HUES6 (cell line): ENCODE measurements around the gene LHX2.
A peak's percentile ranks its signal among the peaks of the same experiment; 100 is the strongest.

Source experiments
- H3K27ac ChIP-seq: 2 replicates; pipeline ENCODE4 v1.7.0; 2013; ENCODE audit warnings: low read depth, mild to moderate bottlenecking, low read length, inconsistent platforms
- H3K27me3 ChIP-seq: 2 replicates; pipeline ENCODE4 v1.6.1; 2013; ENCODE audit warnings: low read length; ENCODE audit not compliant: control insufficient read depth, insufficient read depth
- H3K36me3 ChIP-seq: 2 replicates; pipeline ENCODE4 v1.6.1; 2013; ENCODE audit warnings: low read length; ENCODE audit not compliant: control insufficient read depth, insufficient read depth
- H3K4me1 ChIP-seq: 2 replicates; pipeline ENCODE4 v1.6.1; 2013; ENCODE audit warnings: low read length; ENCODE audit not compliant: control insufficient read depth, insufficient read depth
- H3K4me3 ChIP-seq: 2 replicates; pipeline ENCODE4 v1.5.1; 2013; ENCODE audit warnings: low read depth, low read length
- H3K9ac ChIP-seq: one replicate; pipeline ENCODE4 v1.6.1; 2013; ENCODE audit warnings: mild to moderate bottlenecking, low read length
- H3K9me3 ChIP-seq: 2 replicates; pipeline ENCODE4 v1.6.1; 2013; ENCODE audit warnings: low read depth, low read length; ENCODE audit not compliant: control insufficient read depth, insufficient read depth

Gene LHX2

DNA sequence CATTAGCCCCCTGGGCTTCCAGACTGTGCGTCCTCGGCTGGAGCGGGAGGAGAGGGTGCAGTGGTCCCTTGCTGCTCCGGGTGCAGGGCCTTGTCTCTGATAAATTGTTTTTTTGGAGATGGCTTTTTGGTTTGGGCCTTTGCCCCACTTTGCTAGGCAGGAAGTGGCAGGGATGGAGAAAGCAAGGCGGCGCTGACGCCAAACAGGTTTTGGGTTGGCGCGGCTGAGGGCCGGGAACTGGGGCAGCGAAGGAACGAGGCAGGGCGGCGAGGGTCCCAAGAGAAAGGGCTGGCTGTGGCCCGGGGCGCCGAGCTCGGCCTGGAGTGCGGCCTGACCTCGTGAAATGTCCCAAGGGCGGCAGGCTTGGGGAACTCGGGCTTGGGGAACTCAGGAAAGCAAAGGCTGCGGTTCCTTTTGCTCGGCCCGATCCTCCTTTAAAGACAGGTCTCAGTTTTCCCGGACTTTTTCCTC, 4.1 kb downstream of the LHX2 start:
- Histone ChIP-seq H3K27ac (no peak overlapping the region), H3K4me1 (peaks cover 45% of the 10 kb centered on the region), H3K4me3 (peak overlapping the region; percentile 45), H3K36me3 (no peaks in the 10 kb centered on the region), H3K9ac (no peak overlapping the region), H3K27me3 (peaks cover 100% of the 10 kb centered on the region), H3K9me3 (no peaks in the 10 kb centered on the region)

DNA sequence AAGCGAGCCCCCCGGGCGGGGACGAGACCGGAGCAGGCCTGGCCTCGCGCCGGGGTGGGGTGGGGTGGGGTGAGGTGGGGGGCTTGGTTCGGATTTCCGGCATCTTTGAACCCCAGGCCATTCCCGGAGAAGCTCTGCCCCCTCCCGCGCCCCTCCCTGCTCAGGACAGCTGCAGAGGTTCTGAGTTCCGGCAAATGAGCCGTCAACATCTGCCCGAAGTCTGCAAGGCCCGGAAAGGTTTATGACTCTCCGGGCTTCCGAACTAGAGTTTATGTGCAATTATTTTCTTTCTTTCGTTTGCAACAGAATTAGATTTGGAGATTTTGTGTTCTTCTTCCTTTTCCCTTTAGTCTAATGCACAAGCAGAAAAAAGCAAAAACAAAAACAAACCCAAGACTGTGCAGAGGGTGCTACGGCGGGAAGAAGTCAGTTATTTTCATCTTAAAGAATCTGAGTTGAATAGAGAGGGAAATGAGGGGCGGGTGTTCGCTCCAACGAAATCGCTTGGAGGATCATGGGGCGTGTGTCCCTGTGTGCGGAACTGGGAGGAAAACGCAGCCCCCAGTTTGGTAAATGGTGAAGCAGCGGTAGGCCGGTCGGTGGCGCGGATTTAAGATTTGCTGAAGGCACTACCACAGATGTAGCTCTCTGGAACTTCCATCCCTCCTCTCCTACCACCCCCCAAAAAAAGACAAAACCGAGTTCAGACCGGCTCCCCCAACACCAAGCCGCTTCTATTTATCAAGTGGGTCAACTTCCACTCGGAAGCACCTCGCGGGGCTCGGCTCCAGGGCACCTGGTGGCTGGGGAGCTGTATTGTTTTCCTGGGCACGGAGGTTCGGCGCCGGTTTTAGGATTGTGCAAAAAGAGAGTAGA, 4.8 kb downstream of the LHX2 start:
- H3K27me3 ChIP-seq = peaks cover 100% of the 10 kb centered on the region
- peak overlapping the region; percentile 45; the same call in 1 of the 2 replicates for H3K4me3 ChIP-seq
- H3K27ac ChIP-seq = no peak overlapping the region
- H3K36me3 ChIP-seq = no peaks in the 10 kb centered on the region
- H3K4me1 ChIP-seq = peaks cover 49% of the 10 kb centered on the region
- H3K9ac ChIP-seq = no peak overlapping the region
- H3K9me3 ChIP-seq = no peaks in the 10 kb centered on the region

DNA sequence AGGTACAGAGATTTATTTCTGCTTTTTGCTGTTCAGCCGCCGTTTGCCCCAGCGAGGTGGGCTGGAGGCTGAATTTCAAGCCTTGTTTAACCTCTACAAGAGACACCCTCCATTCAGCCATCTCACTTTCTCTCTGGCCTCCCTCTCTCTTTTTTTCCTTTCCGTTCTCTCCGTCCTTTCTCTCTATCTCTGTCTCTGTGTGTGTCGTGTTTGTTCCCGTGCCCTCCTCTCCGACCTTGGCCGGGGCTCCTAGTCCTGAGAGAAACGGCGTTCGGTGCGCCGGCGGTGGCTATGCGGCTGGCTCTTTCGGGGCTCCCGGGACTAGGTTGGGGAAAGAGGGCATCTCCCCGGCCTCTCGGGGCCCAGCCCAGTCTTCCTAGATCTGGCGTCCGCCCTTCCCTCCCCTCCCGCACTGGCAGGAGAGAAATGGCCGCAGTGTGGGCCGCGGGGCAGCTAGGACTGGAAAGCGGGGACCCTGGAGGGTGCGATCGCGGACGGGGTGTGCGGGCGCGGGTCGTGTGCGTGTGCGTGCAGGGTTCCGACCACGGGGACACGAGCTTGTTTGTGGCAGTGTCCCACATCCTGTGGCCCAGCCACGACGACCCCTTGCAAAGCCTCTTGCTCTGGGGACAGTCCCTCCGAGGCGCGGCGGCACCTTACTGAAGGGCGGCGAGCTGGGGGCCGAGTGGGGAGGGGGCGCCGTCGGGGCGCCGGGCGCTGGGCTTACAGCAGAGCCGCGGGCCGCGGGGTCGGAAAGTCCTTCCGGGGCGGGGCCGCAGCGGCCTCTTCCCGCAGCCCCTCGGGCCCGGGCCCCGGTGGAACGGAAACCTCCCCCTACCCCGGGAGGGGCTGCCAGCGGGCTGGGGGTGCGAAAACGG, 5.7 kb downstream of the LHX2 start:
- Histone ChIP-seq H3K9ac (no peak overlapping the region), H3K4me1 (peaks cover 49% of the 10 kb centered on the region), H3K4me3 (peak overlapping the region; percentile 45), H3K9me3 (no peaks in the 10 kb centered on the region), H3K36me3 (no peaks in the 10 kb centered on the region), H3K27ac (no peak overlapping the region), H3K27me3 (peaks cover 100% of the 10 kb centered on the region)

DNA sequence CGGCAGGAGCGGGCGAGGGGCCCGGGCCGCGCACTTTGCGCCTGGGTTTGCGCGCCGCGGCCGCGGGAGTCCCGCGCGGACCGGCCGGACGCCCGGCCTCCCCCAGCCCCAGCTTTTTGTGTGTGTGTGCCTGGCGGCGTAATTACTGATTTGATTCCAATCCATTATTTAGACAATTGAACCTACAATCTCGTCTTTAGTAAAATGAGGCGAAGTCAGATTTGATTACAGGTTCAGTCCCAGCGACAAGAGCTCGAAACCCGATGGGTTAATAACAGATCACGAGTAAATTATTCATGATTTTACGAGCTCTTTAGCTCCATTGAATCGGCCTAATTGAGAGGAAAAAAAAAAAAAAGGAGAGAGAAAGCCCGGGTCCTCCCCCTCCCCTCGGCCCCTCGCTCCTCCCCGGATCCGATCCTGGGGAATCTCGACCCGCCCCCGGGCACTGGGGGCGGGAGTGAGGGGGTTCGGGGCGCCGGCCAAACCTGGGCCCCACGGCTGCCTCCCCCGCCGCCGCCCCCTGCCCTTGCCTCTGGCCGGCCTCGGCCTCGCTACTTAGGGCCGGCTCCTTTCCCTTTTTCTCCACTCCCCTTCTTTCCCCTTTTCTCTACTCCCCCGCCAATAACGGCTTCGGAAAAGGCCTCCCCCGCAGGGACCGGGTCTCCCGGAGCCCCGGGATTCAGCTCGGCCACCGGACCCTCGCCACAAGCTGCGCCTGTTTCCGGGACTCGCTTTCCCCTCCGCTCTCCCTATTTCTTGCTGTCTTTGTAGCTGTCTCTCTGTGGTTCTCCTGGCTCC, 6.6 kb downstream of the LHX2 start:
- Histone ChIP-seq H3K27ac (no peak overlapping the region), H3K9me3 (no peaks in the 10 kb centered on the region), H3K9ac (no peak overlapping the region), H3K4me1 (peaks cover 42% of the 10 kb centered on the region), H3K4me3 (peak overlapping the region; percentile 45), H3K27me3 (peaks cover 100% of the 10 kb centered on the region), H3K36me3 (no peaks in the 10 kb centered on the region)

DNA sequence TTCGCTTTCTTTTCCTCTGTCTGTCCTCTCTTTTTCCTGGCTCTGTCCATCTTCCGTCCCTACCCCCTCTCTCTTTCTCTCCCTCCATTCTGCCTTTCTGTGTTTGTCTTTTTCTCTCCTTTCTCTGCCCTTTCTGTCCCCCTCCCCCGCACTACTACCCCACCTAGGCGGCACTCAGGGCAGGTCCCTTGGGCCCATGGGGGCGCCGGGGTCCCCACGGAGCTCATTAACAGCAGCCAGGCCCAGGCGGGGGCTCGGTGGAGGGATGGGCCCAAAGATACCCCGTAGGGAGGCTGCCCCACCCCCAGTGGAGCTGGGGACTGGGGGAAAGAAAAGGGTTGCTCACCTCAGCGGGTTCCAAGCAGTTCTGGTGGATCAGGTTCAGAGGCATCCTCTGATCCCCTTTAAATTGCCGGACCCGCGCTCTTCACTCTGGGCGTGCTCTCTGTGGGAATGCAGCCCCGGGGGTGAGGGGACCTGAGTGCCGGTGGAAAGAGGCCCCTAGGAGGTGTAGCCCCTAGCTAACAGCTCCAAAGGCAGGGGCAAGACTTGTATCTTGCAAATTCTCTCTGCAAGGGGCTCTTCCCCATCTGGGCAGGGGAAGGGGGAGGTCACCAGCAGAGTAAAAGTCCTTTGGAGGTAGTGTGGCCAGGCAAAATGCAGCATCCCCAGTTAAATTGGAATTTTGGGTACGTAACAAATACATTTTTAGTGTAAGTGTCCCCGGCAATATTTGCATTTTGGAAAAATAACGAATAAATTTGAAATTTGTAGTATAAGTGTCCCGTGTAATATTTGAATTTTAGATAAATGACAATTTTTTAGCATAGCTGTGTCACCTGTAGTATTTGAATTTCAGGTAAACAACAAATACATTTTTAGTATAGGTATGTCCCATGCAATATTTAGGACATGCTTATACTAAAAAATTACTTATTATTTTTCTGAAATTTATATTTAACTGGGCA, 7.4 kb downstream of the LHX2 start:
- Histone ChIP-seq H3K27me3 (peaks cover 100% of the 10 kb centered on the region), H3K9ac (no peak overlapping the region), H3K27ac (no peak overlapping the region), H3K9me3 (no peaks in the 10 kb centered on the region), H3K4me1 (peaks cover 38% of the 10 kb centered on the region), H3K4me3 (peak overlapping the region; percentile 45), H3K36me3 (no peaks in the 10 kb centered on the region)

DNA sequence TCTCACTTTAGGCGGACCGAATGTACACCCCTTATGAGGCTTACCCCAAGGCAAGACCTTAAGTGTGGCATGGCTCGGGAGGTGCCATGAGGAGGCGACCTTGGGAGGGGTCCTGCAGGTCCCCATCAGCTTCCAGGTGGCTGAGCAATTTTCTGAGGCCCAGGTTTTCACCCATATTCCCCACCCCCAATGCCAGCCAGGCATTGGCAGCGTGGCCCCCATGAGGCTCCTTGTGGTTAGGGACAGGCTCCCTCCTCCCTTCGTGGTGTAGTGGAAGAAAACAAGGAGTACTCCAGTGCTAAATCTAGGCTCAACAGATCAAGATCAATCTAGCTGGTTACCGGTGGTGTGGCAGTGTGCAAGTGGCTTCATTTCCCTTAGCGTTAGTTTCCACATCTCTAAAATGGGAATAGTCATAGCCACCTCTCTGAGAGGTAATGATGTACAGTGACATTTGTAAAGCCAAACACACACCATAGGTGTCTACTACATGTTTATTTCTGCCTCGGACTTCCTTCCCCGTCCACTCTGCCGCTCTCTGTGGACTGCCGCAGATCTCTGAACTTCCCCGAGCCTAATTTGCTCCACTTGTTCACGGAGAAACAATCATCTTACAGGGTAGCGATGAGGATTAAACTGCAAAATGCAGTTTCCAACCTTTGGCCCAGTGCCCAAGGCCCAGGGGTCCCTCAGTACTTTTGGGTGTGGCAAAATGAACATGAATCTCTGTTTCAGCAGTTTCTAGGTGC, 8.4 kb downstream of the LHX2 start:
- no peak overlapping the region for H3K9ac ChIP-seq
- no peaks in the 10 kb centered on the region for H3K9me3 ChIP-seq
- no peaks in the 10 kb centered on the region for H3K36me3 ChIP-seq
- H3K27me3 ChIP-seq = peaks cover 100% of the 10 kb centered on the region
- no peak overlapping the region for H3K4me3 ChIP-seq
- H3K27ac ChIP-seq = no peak overlapping the region
- peaks cover 35% of the 10 kb centered on the region for H3K4me1 ChIP-seq

DNA sequence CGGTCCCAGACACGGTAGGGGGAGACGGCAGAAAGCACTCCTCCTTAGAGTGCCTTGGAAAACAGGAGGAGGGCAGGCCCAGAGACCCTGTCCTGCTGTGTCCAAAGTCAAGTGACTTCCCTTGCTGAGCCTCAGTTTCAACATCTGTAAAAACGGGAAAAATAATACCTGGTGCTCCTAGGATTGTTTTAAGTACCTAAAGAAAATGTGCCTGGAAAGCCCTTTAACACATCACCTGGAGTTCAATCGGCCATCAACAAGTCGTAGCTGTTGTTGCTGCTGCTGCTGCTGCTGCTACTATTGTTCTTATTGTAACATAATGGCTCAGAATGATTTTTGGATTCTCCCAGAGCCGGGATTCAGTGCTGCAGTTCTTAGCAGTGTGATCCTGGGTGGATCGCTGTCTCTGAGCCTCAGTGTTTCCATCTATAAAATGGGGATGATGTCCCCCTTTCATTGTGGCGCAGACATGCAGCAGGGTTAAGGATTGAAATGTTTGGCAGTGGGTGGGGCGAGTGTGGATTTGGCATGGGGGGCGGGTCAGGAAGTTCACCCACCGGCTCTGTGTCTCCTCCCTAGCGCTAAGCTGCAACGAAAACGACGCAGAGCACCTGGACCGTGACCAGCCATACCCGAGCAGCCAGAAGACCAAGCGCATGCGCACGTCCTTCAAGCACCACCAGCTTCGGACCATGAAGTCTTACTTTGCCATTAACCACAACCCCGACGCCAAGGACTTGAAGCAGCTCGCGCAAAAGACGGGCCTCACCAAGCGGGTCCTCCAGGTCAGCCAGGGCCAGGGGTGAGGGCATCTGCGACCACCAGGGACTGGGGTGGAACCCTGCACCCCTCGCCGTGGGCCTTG, 9.2 kb downstream of the LHX2 start:
- Histone ChIP-seq H3K9ac (no peak overlapping the region), H3K9me3 (no peaks in the 10 kb centered on the region), H3K27me3 (peaks cover 95% of the 10 kb centered on the region), H3K4me1 (peaks cover 27% of the 10 kb centered on the region; the same call in 1 of the 2 replicates), H3K36me3 (no peaks in the 10 kb centered on the region), H3K27ac (no peak overlapping the region), H3K4me3 (0 out of 2 replicates have a peak overlapping the region, but pooled peaks have one; percentile 3)

DNA sequence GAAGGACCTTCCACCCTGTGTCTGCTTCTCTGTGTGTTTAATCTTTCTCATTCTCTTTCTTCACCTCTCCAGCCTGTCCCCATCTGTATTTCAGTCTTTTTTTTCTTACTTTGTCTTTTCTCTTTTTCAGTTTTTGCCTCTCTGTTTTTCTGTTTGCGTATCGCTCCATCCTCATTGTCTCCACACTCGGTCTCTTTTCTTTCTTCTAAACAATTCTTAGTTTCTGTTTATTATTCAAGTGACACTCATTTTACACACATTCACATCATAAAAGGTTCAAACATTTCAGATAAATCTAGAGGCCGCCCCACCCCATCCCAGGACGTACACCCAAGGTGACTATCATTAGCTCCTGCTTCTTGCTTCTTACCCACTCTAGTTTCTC, 9.8 kb downstream of the LHX2 start:
- Histone ChIP-seq H3K9me3 (no peaks in the 10 kb centered on the region), H3K36me3 (no peaks in the 10 kb centered on the region), H3K4me1 (peaks cover 24% of the 10 kb centered on the region; the same call in 1 of the 2 replicates), H3K4me3 (0 out of 2 replicates have a peak overlapping the region, but pooled peaks have one; percentile 3), H3K27ac (no peak overlapping the region), H3K27me3 (peaks cover 89% of the 10 kb centered on the region), H3K9ac (no peak overlapping the region)
